Testis (tissue), 3 donors: ENCODE data around the gene OGFRL1. TPM values are rescaled to one million over a fixed set of nuclear protein-coding genes. Genes with fewer than 3 reads are reported as not detected.

ENCODE experiments used
- DNase-seq: peaks from one replicate; pipeline ENCODE4 v3.0.0-alpha.2; 2019
- H3K27ac ChIP-seq, 2 donors: fragments of 200-600 bp; sonication (generic); one replicate each; pipeline ENCODE4 v1.5.1; 2019
- H3K27me3 ChIP-seq: fragments of 200-600 bp; sonication (generic); one replicate; pipeline ENCODE4 v1.5.1; 2019
- H3K36me3 ChIP-seq: fragments of 200-600 bp; sonication (generic); one replicate; pipeline ENCODE4 v1.5.1; 2017; ENCODE audit warnings: low read depth; ENCODE audit errors: missing control alignments
- H3K4me1 ChIP-seq: fragments of 200-600 bp; sonication (generic); one replicate; pipeline ENCODE4 v1.5.1; 2019
- H3K4me3 ChIP-seq, 2 donors: fragments of 200-600 bp; sonication (generic); one replicate each; pipeline ENCODE4 v1.5.1; 2017 to 2019
- H3K9me3 ChIP-seq: fragments of 200-600 bp; sonication (generic); one replicate; pipeline ENCODE4 v1.5.1; 2017
- POLR2A ChIP-seq: fragments of 450-650 bp; IDR thresholded peaks from one replicate; pipeline ENCODE4 v1.6.1; 2017; ENCODE audit warnings: antibody characterized with exemption, mild to moderate bottlenecking, moderate library complexity
- WGBS, 2 donors: methylation state at CpG; one replicate each; pipeline ENCODE4 v1.1.5; 2018; 5-methylcytosine and 5-hydroxymethylcytosine counted together
- intact Hi-C: fragments of 100-400 bp; cut with DNase I; formaldehyde crosslinking; loops from one replicate; pipeline ENCODE4 v1.15.1; 2023; ENCODE audit warnings: low total_unique reads
- polyA plus RNA-seq: library from polyadenylated mRNA; stranded (reverse); fragments of 350-450 nt; fragmentation: Illumina TruSeq; extraction: RNeasy Lipid Tissue Mini Kit (QIAGEN cat#74804); gene quantifications from one replicate; pipeline ENCODE4 v1.2.3, GENCODE V29; 2014; ENCODE audit warnings: low read depth, low replicate concordance; ENCODE audit not compliant: insufficient read depth
- total RNA-seq, 2 donors: library from RNA; depleted of rRNA; stranded (reverse); fragments of >200 nt; gene quantifications; one replicate each; pipeline ENCODE4 v1.2.3, GENCODE V29; 2016
- TF ChIP-seq, protein P1 (sequence below), 3 experiments: fragments of 450-650 bp in 2 of 3; fragments of 200-600 bp in 1 of 3; sonication (generic) in 1 of 3; IDR thresholded peaks; one replicate each; pipeline ENCODE4 v1.5.1; 2016 to 2019; ENCODE audit warnings: antibody characterized with exemption in 3 of 3, mild to moderate bottlenecking in 2 of 3, moderate library complexity in 1 of 3

Gene OGFRL1
- total and polyA plus RNA-seq, 3 donors from 2014 or later = 5.0 to 8.2 (median 7.9) TPM

DNA sequence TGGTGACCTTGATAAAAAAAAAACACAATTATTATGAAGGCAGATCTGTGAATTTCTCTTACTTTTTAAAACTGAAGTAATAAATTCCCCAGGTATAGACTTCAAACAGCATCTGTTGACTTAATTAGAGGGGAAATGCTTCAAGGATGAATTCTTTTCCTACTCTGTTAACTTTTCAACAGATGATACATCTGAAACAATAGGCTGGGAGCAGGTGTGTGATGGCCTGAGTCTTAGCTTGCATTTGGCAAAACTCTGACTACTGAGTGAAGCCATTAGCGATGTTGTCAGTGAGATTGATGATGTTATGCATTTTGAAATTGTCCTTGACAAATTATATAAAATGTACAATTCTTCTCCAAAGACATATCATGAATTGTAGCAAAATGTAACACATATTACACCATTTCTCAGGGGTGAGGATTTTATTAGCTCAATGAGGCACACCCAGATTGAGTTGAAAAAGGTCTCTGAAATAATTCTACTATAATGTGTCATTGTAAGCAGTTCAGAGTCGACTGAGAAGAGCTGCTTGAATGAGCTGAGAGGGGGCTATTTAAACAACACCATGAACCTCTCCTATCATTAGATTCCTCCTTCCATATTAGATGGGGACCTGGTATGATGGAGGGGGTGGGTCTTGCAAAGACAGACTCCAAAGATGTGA lies 39.6 kb upstream of the OGFRL1 start:
- Histone ChIP-seq H3K27me3 (no peaks in the 10 kb centered on the region), H3K27ac (no peak overlapping the region), H3K9me3 (no peaks in the 10 kb centered on the region), H3K36me3 (no peaks in the 10 kb centered on the region), H3K4me1 (peaks cover 9% of the 10 kb centered on the region), H3K4me3 (no peak overlapping the region)
- WGBS, 2 donors = 53 to 61% methylated on average over 2 of the region's 2 CpGs
- DNase-seq = no peak
- TF ChIP-seq POLR2A = no peak
- TF ChIP-seq, protein P1, sequence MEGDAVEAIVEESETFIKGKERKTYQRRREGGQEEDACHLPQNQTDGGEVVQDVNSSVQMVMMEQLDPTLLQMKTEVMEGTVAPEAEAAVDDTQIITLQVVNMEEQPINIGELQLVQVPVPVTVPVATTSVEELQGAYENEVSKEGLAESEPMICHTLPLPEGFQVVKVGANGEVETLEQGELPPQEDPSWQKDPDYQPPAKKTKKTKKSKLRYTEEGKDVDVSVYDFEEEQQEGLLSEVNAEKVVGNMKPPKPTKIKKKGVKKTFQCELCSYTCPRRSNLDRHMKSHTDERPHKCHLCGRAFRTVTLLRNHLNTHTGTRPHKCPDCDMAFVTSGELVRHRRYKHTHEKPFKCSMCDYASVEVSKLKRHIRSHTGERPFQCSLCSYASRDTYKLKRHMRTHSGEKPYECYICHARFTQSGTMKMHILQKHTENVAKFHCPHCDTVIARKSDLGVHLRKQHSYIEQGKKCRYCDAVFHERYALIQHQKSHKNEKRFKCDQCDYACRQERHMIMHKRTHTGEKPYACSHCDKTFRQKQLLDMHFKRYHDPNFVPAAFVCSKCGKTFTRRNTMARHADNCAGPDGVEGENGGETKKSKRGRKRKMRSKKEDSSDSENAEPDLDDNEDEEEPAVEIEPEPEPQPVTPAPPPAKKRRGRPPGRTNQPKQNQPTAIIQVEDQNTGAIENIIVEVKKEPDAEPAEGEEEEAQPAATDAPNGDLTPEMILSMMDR (IDR thresholded peaks at IDR 0.05) = no peak
- intact Hi-C loops = no loop called here

DNA sequence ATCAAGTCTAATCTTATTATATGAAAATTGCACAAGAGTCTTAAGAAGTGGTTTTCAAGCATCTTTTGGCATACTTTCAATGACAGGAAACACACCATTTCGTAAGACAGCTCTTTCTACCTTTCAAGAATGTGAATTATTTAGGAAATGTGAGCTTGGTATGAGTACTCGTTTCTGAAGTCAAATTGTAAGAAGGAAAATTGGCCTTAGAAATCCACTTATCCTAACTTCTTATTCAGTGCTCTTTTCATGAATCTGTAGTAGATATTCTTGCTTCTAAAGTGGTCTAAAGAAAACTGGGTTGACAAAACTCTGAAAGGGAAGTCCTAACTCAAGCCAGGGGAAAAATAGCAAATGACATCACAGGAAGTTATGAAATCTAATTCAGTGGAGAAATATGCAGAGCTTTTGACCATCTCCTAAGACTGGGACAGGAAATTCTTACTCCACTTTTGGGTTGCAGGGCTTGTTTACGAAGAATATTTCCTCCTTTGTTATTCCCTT lies 38.5 kb upstream of the OGFRL1 start:
- no peak for DNase-seq
- Histone ChIP-seq H3K27ac (peak overlapping the region in 1 of 2 donors; percentile 12), H3K27me3 (no peaks in the 10 kb centered on the region), H3K9me3 (no peaks in the 10 kb centered on the region), H3K4me1 (peaks cover 9% of the 10 kb centered on the region), H3K4me3 (no peak overlapping the region), H3K36me3 (no peaks in the 10 kb centered on the region)
- 57 to 58% methylated on average over 3 of the region's 3 CpGs for WGBS, 2 donors
- no peak for TF ChIP-seq POLR2A
- TF ChIP-seq, protein P1 (IDR thresholded peaks at IDR 0.05) = no peak
- intact Hi-C loops = no loop called here

DNA sequence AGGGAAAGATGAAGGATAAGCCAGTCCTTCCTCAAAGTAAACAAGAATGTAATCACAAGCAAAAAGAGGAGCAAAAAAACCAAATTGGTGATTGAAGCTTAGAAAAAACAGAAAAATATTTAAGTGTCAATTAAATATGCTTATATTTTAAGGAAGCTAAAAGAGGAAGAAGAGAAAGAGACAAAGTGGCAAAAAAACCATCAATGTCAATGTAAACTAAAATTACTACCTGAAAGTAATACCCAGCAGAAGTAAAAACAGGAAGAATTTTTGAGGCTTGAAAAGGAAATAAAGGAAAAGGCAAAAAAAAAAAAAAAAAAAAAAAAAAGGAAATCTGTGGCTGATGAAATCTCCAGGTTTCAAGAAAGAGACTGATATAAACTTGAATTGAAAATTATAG lies 36.2 kb upstream of the OGFRL1 start:
- Histone ChIP-seq H3K36me3 (no peaks in the 10 kb centered on the region), H3K4me3 (no peak overlapping the region), H3K4me1 (peaks cover 9% of the 10 kb centered on the region), H3K27ac (no peak overlapping the region), H3K9me3 (no peaks in the 10 kb centered on the region), H3K27me3 (no peaks in the 10 kb centered on the region)
- TF ChIP-seq, protein P1 (IDR thresholded peaks at IDR 0.05) = no peak
- TF ChIP-seq POLR2A = no peak
- no peak for DNase-seq
- intact Hi-C loops = no loop called here

DNA sequence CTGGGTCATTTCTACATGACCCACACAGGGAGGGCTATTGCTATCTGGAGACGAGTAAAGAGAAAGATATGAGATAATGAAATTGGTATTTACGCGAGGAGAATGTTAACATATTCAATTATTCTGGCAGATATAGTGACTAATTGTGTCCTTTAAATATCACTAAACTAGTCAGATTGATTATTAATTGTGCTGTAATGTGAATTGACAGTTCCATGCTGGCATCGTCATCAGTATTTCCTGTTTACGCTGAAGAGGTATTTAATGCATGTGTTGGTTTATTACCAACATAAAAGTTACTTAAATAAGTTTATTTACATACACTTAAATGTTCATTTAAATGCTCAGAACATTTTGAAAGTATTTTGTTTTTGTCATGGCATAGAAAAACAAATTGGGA lies 35.7 kb upstream of the OGFRL1 start:
- H3K27ac ChIP-seq = no peak overlapping the region
- TF ChIP-seq POLR2A = no peak
- DNase-seq = no peak
- intact Hi-C loops = no loop called here
- H3K4me1 ChIP-seq = peaks cover 9% of the 10 kb centered on the region
- H3K4me3 ChIP-seq = no peak overlapping the region
- H3K36me3 ChIP-seq = no peaks in the 10 kb centered on the region
- 65 to 66% methylated on average over 5 of the region's 5 CpGs for WGBS, 2 donors
- no peaks in the 10 kb centered on the region for H3K9me3 ChIP-seq
- no peaks in the 10 kb centered on the region for H3K27me3 ChIP-seq

DNA sequence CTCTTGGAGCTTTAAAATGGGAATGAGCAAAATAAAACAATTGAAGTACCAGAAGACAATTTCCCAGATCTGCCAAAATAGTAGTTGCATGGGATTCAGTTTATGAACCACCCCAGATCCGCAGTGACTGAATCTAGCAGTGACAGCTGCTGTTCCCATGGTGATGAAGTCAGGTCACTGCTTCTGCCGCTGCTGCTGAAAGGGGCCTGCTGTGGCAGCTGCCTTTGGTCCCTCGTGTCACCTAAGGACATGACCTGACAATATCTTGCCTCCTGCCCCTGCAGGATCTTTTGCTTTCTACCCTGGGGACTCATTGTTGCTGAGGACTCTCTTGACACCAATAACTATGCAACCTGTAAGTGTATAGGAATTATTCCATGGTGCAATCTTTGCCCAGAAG lies 34.3 kb upstream of the OGFRL1 start:
- intact Hi-C loops = no loop called here
- Histone ChIP-seq H3K9me3 (no peaks in the 10 kb centered on the region), H3K27ac (no peak overlapping the region), H3K4me1 (no peaks in the 10 kb centered on the region), H3K36me3 (no peaks in the 10 kb centered on the region), H3K27me3 (no peaks in the 10 kb centered on the region), H3K4me3 (no peak overlapping the region)
- DNase-seq = no peak
- TF ChIP-seq, protein P1 (IDR thresholded peaks at IDR 0.05) = no peak
- no peak for TF ChIP-seq POLR2A
- WGBS, 2 donors = 33 to 63% methylated on average over 1 to 3 of the region's 3 CpGs
